ENCODE measurements around the gene CASP4.
"Not testable (repeated sequence)": the region's sequence is repeated elsewhere in the genome, so short reads cannot be mapped to it uniquely, and the experiment has no call there.

Gene CASP4

GRCh38 chr11:104946907-104947306 lies 21.5 kb downstream of the CASP4 start:
- DNase-seq: no peak

- no peak for DNase-seq
Measured at GRCh38 chr11:104944076-104944475, 24.3 kb downstream of the CASP4 start.

- DNase-seq: no peak
Measured at GRCh38 chr11:104943561-104943960, 24.8 kb downstream of the CASP4 start.

GRCh38 chr11:104934594-104934993 lies 33.8 kb downstream of the CASP4 start:
- no peak for DNase-seq

- not testable (repeated sequence) for DNase-seq
Measured at GRCh38 chr11:104934073-104934472, 34.3 kb downstream of the CASP4 start.

- no peak for DNase-seq
Measured at GRCh38 chr11:104928811-104929210, 39.6 kb downstream of the CASP4 start.

GRCh38 chr11:104926771-104927611 lies 41.4 kb downstream of the CASP4 start:
- DNase-seq: no peak

- DNase-seq: no peak
Measured at GRCh38 chr11:104925850-104926249, 42.5 kb downstream of the CASP4 start.

- no peak for DNase-seq
Measured at GRCh38 chr11:104918113-104918824, 50.1 kb downstream of the CASP4 start.

- DNase-seq: no peak
Measured at GRCh38 chr11:104917271-104918112, 50.9 kb downstream of the CASP4 start.

GRCh38 chr11:104916442-104916841 lies 51.9 kb downstream of the CASP4 start:
- DNase-seq: no peak

GRCh38 chr11:104912102-104912501 lies 56.3 kb downstream of the CASP4 start:
- DNase-seq: no peak

- DNase-seq: no peak
Measured at GRCh38 chr11:104908186-104908531, 60.2 kb downstream of the CASP4 start.

- DNase-seq: no peak
Measured at GRCh38 chr11:104907521-104908185, 60.7 kb downstream of the CASP4 start.

GRCh38 chr11:104905271-104905670 lies 63.1 kb downstream of the CASP4 start:
- DNase-seq: no peak

- no peak for DNase-seq
Measured at GRCh38 chr11:104899226-104899625, 69.1 kb downstream of the CASP4 start.

GRCh38 chr11:104898685-104899013 lies 69.7 kb downstream of the CASP4 start:
- DNase-seq: no peak

- no peak for DNase-seq
Measured at GRCh38 chr11:104897891-104898684, 70.3 kb downstream of the CASP4 start, which contains the start of gene CASP12. CASP12 (minus strand) TSS chr11:104898460.

- DNase-seq: no peak
Measured at GRCh38 chr11:104895634-104896033, 72.7 kb downstream of the CASP4 start.

GRCh38 chr11:104893876-104894275 lies 74.5 kb downstream of the CASP4 start:
- no peak for DNase-seq

Measured in activated CD4-positive, alpha-beta T cell treated with anti-CD3 and anti-CD28 coated beads, Interleukin-2, amount 50 U/mL, for 4 hours (primary cell).